ENCODE results near the gene EXOC6B. TPM values are rescaled to one million over a fixed set of nuclear protein-coding genes. Genes with fewer than 3 reads are reported as not detected.
A peak's percentile ranks its signal among the peaks of the same experiment; 100 is the strongest.

The EXOC6B gene
- total RNA-seq, 1 donor from 2014 or later, result 45.6 TPM

GRCh38 chr2:72204156-72204785, 621.6 kb downstream of the EXOC6B start:
- no peaks in the 10 kb centered on the region for H3K9me3 Mint-ChIP-seq (ENCODE audit: unreplicated experiment)
- H3K36me3 Mint-ChIP-seq (ENCODE audit: low read depth, unreplicated experiment), result no peaks in the 10 kb centered on the region
- DNase-seq (ENCODE audit: low spot score), result no peak
- TF ChIP-seq CTCF (IDR thresholded peaks at IDR 0.05; ENCODE audit: unreplicated experiment), result no peak
- H3K27ac Mint-ChIP-seq (ENCODE audit: unreplicated experiment), result no peak overlapping the region
- peaks cover 29% of the 10 kb centered on the region for H3K4me1 Mint-ChIP-seq (ENCODE audit: unreplicated experiment)
- no peak overlapping the region for H3K4me3 Mint-ChIP-seq (ENCODE audit: unreplicated experiment)
- no peaks in the 10 kb centered on the region for H3K27me3 Mint-ChIP-seq (ENCODE audit: unreplicated experiment)

GRCh38 chr2:72198532-72199241, 627.1 kb downstream of the EXOC6B start:
- Mint-ChIP-seq H3K4me1 (ENCODE audit: unreplicated experiment) (peaks cover under 1% of the 10 kb centered on the region), H3K4me3 (ENCODE audit: unreplicated experiment) (no peak overlapping the region), H3K36me3 (ENCODE audit: low read depth, unreplicated experiment) (no peaks in the 10 kb centered on the region), H3K9me3 (ENCODE audit: unreplicated experiment) (no peaks in the 10 kb centered on the region), H3K27ac (ENCODE audit: unreplicated experiment) (no peak overlapping the region), H3K27me3 (ENCODE audit: unreplicated experiment) (no peaks in the 10 kb centered on the region)
- no peak for DNase-seq (ENCODE audit: low spot score)
- TF ChIP-seq CTCF (IDR thresholded peaks at IDR 0.05; ENCODE audit: unreplicated experiment), result no peak

GRCh38 chr2:72193723-72194122, 632.1 kb downstream of the EXOC6B start:
- Mint-ChIP-seq H3K4me3 (ENCODE audit: unreplicated experiment) (peak overlapping the region; percentile 17), H3K4me1 (ENCODE audit: unreplicated experiment) (peaks cover 7% of the 10 kb centered on the region), H3K36me3 (ENCODE audit: low read depth, unreplicated experiment) (no peaks in the 10 kb centered on the region), H3K27me3 (ENCODE audit: unreplicated experiment) (no peaks in the 10 kb centered on the region), H3K27ac (ENCODE audit: unreplicated experiment) (no peak overlapping the region), H3K9me3 (ENCODE audit: unreplicated experiment) (no peaks in the 10 kb centered on the region)
- no peak for DNase-seq (ENCODE audit: low spot score)
- no peak for TF ChIP-seq CTCF (IDR thresholded peaks at IDR 0.05; ENCODE audit: unreplicated experiment)

- no peak for DNase-seq (ENCODE audit: low spot score)
- TF ChIP-seq CTCF (IDR thresholded peaks at IDR 0.05; ENCODE audit: unreplicated experiment), result no peak
- Mint-ChIP-seq H3K36me3 (ENCODE audit: low read depth, unreplicated experiment) (peaks cover 4% of the 10 kb centered on the region), H3K27me3 (ENCODE audit: unreplicated experiment) (no peaks in the 10 kb centered on the region), H3K27ac (ENCODE audit: unreplicated experiment) (no peak overlapping the region), H3K4me1 (ENCODE audit: unreplicated experiment) (peaks cover 7% of the 10 kb centered on the region), H3K4me3 (ENCODE audit: unreplicated experiment) (no peak overlapping the region), H3K9me3 (ENCODE audit: unreplicated experiment) (peaks cover 4% of the 10 kb centered on the region)
Observed at GRCh38 chr2:72191441-72191840, 634.4 kb downstream of the EXOC6B start.

- no peak overlapping the region for H3K27ac Mint-ChIP-seq (ENCODE audit: unreplicated experiment)
- peaks cover 4% of the 10 kb centered on the region for H3K36me3 Mint-ChIP-seq (ENCODE audit: low read depth, unreplicated experiment)
- H3K4me1 Mint-ChIP-seq (ENCODE audit: unreplicated experiment), result peaks cover 4% of the 10 kb centered on the region
- no peak for TF ChIP-seq CTCF (IDR thresholded peaks at IDR 0.05; ENCODE audit: unreplicated experiment)
- DNase-seq (ENCODE audit: low spot score), result no peak
- no peak overlapping the region for H3K4me3 Mint-ChIP-seq (ENCODE audit: unreplicated experiment)
- peaks cover 4% of the 10 kb centered on the region for H3K9me3 Mint-ChIP-seq (ENCODE audit: unreplicated experiment)
- no peaks in the 10 kb centered on the region for H3K27me3 Mint-ChIP-seq (ENCODE audit: unreplicated experiment)
Observed at GRCh38 chr2:72185206-72185605, 640.6 kb downstream of the EXOC6B start.
